ENCODE results near the gene CABLES1.
A peak's percentile ranks its signal among the peaks of the same experiment; 100 is the strongest.
"Not testable (repeated sequence)": the region's sequence is repeated elsewhere in the genome, so short reads cannot be mapped to it uniquely, and the experiment has no call there.

Gene CABLES1, protein sequence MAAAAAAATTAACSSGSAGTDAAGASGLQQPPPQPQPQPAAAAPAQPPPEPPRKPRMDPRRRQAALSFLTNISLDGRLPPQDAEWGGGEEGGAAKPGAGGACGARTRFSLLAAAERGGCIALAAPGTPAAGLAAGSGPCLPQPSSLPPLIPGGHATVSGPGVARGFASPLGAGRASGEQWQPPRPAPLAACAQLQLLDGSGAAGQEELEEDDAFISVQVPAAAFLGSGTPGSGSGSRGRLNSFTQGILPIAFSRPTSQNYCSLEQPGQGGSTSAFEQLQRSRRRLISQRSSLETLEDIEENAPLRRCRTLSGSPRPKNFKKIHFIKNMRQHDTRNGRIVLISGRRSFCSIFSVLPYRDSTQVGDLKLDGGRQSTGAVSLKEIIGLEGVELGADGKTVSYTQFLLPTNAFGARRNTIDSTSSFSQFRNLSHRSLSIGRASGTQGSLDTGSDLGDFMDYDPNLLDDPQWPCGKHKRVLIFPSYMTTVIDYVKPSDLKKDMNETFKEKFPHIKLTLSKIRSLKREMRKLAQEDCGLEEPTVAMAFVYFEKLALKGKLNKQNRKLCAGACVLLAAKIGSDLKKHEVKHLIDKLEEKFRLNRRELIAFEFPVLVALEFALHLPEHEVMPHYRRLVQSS

DNA sequence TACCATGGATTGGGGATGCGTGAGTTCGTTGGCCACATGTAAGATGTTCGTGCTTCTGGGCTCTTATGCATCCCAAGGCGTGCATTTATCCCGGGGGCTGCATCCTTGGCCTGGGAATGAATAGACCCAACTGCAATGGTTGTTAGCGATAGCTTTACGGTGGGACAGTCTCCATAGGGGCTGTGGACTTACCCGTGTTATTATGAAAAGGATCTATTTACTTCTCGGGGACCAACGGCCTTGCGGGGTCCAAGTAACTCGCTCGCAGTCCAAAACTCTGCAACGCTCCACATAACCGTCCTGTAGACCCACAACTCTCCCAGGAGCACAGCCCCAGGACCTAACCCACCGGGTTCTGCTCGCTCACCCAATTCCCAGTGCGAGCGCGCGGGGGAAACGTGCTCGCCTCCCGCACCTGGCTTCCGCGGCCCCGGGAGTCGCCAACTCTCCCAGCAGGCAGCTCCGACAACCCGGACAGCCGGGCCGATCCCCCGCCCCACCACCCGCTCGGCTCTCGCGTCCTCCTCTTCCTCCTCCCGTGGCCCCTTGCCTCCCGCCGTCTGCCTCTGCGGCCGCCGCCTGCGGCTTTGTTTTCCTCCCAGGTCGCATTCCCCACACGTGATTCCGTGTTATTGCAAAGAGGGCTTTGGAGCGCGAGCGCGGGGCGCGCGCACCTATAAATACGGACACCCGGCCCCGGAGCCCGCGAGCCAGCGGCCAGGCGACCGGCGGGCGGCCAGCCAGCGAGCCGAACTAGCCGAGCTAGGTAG is at the start of gene CABLES1:
Gene CABLES1, plus strand, starts transcription at position 706 of the 770 bp plus-strand sequence. CDS start 278 bp downstream, outside the sequence.
- DNase-seq (ENCODE audit: low read depth in 2 of 2), result peak in 1 of 2 donors; percentile 5

GRCh38 chr18:23087352-23087751 is 47.9 kb upstream of the CABLES1 start:
- no peak for DNase-seq (ENCODE audit: low read depth in 2 of 2)

- no peak for DNase-seq (ENCODE audit: low read depth in 2 of 2)
Observed at GRCh38 chr18:23088310-23088709, 47.0 kb upstream of the CABLES1 start.

DNA sequence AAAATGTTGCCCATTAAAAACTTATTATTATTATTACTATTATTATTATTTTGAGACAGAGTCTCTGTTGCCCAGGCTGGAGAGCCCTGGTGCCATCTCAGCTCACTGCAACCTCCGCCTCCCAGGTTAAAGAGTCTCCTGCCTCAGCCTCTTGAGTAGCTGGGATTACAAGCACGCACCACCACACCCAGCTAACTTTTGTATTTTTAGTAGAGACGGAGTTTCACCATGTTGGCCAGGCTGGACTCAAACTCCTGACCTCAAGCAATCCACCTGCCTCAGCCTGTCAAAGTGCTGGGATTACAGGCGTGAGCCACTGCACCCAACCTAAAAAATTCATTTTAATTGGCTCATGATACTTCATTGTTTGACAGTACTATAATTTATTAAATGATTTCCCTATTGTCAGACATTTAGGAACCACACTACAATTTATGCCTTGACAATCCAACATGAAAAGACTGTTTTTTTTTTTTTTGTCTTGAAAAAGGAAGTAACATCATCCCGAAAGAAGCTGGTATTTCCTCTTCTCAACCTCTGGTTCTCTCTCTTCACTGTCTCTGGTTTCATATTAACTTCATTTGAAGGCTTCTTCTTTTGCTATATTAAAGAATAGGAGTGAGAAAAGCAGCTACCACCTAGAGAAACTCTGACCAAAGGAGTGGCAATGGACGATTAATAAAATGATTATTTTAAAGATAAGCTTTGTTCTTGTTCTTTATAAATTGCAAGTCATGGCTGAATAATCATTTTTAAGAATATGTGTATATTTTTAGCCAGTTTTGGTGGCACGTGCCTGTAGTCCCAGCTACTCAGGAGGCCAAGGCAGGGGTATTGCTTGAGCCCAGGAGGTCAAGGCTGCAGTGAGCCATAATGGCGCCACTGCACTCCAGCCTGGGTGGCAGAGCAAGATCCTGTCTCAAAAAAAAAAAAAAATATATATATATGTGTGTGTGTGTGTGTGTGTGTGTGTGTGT is 44.0 kb upstream of the CABLES1 start:
- DNase-seq (ENCODE audit: low read depth in 2 of 2), result not testable (repeated sequence)

- DNase-seq (ENCODE audit: low read depth in 2 of 2), result no peak
Observed at GRCh38 chr18:23092121-23092520, 43.2 kb upstream of the CABLES1 start.

DNA sequence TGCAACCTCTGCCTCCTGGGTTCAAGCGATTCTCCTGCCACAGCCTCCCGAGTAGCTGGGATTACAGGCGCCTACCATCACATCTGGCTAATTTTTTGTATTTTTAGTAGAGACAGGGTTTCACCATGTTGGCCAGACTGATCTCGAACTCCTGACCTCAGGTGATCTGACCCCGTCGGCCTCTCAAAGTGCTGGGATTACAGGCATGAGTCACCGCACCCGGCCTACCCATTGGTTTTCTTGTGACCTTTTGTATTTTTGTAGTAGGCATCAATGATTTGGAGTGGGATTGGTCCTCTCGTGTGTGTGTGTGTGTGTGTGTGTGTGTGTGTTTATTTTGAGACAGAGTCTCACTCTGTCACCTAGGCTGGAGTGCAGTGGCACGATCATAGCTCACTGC is 42.2 kb upstream of the CABLES1 start:
- not testable (repeated sequence) for DNase-seq (ENCODE audit: low read depth in 2 of 2)

GRCh38 chr18:23093772-23094171 is 41.5 kb upstream of the CABLES1 start:
- no peak for DNase-seq (ENCODE audit: low read depth in 2 of 2)

- DNase-seq (ENCODE audit: low read depth in 2 of 2), result no peak
Observed at GRCh38 chr18:23094411-23095190, 40.7 kb upstream of the CABLES1 start.

- no peak for DNase-seq (ENCODE audit: low read depth in 2 of 2)
Observed at GRCh38 chr18:23095463-23095862, 39.8 kb upstream of the CABLES1 start.

DNA sequence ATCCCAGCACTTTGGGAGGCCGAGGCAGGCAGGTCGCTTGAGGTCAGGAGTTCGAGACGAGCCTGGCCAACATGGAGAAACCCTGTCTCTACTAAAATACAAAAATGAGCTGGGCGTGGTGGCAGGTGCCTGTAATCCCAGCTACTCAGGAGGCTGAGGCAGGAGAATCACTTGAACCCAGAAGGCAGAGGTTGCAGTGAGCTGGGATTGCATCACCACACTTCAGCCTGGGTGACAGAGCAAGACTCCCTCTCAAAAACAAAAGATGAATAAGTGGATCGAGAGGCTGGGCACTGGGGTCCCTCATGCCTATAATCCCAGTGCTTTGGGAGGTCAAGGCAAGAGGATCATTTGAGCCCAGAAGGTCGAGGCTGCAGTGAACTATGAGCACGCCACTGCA is 38.3 kb upstream of the CABLES1 start:
- DNase-seq (ENCODE audit: low read depth in 2 of 2), result not testable (repeated sequence)

- no peak for DNase-seq (ENCODE audit: low read depth in 2 of 2)
Observed at GRCh38 chr18:23099621-23100020, 35.7 kb upstream of the CABLES1 start.

DNA sequence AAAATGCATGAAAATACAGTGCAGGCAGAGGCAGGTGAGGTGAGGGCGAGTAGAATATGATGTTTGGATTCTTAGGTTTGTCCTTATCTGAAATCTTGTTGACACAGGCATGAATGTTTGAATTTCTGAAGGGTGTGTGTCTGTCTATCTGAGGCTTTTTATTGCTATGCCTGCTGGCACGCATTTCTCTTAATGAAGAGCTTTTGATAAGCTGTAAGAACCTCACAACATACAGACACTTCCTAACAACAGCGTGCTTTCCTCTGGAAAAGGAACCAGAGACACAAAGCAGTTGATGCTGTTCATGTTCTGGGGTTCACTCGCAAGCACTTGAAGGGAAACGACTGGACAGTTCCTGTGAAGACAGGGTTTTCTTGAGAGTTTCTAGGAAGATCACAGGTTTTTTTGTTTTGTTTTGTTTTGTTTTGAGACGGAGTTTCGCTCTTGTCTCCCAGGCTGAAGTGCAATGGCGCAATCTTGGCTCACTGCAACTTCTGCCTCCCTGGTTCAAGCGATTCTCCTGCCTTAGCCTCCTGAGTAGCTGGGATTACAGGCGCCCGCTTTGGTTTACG is 33.3 kb upstream of the CABLES1 start:
- DNase-seq (ENCODE audit: low read depth in 2 of 2), result no peak

GRCh38 chr18:23102493-23103261 is 32.6 kb upstream of the CABLES1 start:
- DNase-seq (ENCODE audit: low read depth in 2 of 2), result no peak

- DNase-seq (ENCODE audit: low read depth in 2 of 2), result no peak
Observed at GRCh38 chr18:23103449-23103848, 31.8 kb upstream of the CABLES1 start.

DNA sequence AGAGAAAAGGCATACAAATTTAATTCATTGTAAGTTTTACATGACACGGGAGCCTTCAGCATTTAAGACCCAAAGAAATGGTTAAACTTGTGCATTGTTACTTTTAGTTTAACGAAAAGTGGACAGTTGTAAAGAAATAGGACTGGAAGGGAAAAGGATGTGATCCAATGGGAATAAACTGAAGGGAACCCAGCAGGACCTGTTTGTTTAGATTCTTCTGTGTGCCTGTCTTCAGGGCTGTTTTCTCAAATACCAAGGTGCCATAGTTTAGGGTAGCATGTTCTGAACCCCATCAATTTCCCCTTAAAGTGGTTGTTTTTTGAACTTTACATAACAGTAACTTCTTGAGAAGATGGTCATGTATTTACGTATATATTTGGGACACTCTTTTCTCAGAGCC is 30.3 kb upstream of the CABLES1 start:
- DNase-seq (ENCODE audit: low read depth in 2 of 2), result no peak

DNA sequence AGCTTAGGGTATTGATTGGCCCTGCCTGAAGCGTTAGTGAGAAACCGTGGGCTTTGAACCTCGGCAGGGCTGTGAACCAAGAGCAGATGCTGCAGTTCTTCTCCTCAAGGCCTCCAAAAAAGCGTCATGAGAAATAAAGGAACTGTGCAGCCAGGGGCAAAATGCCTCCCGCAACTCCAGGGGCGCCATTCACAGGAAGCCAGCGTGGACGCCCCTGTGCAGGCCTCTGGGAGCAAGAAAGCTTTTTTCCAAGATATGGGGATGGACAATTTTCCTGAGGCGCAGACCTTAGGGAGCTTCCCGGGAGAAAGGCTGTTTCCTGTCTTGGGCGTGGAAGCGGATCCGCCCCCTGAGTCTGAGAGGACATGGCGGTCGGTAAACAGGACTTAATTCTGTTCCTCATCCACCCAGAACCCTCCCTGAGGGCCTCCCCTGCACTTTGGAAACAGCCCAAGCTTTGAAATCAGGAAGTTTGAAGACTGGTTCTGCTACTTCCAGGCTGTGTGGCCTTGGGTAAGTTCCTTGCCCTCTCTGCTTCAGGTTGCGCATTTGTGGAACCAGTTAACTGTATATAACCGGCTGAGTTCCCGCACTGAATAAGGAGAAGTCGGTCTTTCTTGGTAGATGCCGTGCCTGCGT is 29.6 kb upstream of the CABLES1 start:
- no peak for DNase-seq (ENCODE audit: low read depth in 2 of 2)

- DNase-seq (ENCODE audit: low read depth in 2 of 2), result no peak
Observed at GRCh38 chr18:23106575-23106974, 28.7 kb upstream of the CABLES1 start.

- no peak for DNase-seq (ENCODE audit: low read depth in 2 of 2)
Observed at GRCh38 chr18:23107718-23108117, 27.6 kb upstream of the CABLES1 start.

- no peak for DNase-seq (ENCODE audit: low read depth in 2 of 2)
Observed at GRCh38 chr18:23108496-23108895, 26.8 kb upstream of the CABLES1 start.

All from stimulated activated CD8-positive, alpha-beta memory T cell treated with anti-CD3 and anti-CD28 coated beads, Interleukin-15, amount 100 ng/mL, for 48 hours (primary cell).